NK-92 (cell line): ENCODE results near the gene HOXD11.

Experiments used
- DNase-seq: peaks from one replicate; lab custom pipeline; 2025; ENCODE audit not compliant: unreplicated experiment; lab: John Stamatoyannopoulos, UW

HOXD11 gene

GRCh38 chr2:176093145-176093897 is 13.8 kb upstream of the HOXD11 start:
- DNase-seq: no peak

GRCh38 chr2:176093898-176094249 is 13.2 kb upstream of the HOXD11 start:
- DNase-seq: no peak

GRCh38 chr2:176094349-176094748 is 12.7 kb upstream of the HOXD11 start:
- DNase-seq: no peak

GRCh38 chr2:176095421-176095820 is 11.7 kb upstream of the HOXD11 start:
- no peak for DNase-seq

- DNase-seq: no peak
Observed at GRCh38 chr2:176096243-176096985, 10.7 kb upstream of the HOXD11 start.

- DNase-seq: no peak
Observed at GRCh38 chr2:176096986-176097819, 9.9 kb upstream of the HOXD11 start.

- DNase-seq: no peak
Observed at GRCh38 chr2:176097820-176098365, 9.2 kb upstream of the HOXD11 start.

- DNase-seq: no peak
Observed at GRCh38 chr2:176098366-176099158, 8.5 kb upstream of the HOXD11 start.

- no peak for DNase-seq
Observed at GRCh38 chr2:176099159-176099727, 7.8 kb upstream of the HOXD11 start.

GRCh38 chr2:176099728-176100546 is 7.1 kb upstream of the HOXD11 start, which contains the start of gene HOXD12:
TSS of gene HOXD12 (plus strand) at chr2:176099795. CDS start at chr2:176099802, 7 bp downstream.
- no peak for DNase-seq

- no peak for DNase-seq
Observed at GRCh38 chr2:176100547-176101140, 6.4 kb upstream of the HOXD11 start.

- no peak for DNase-seq
Observed at GRCh38 chr2:176101216-176101830, 5.8 kb upstream of the HOXD11 start.

- DNase-seq: no peak
Observed at GRCh38 chr2:176101842-176102241, 5.2 kb upstream of the HOXD11 start.

- no peak for DNase-seq
Observed at GRCh38 chr2:176102309-176102866, 4.7 kb upstream of the HOXD11 start.

GRCh38 chr2:176103194-176103593 is 3.9 kb upstream of the HOXD11 start:
- no peak for DNase-seq

- no peak for DNase-seq
Observed at GRCh38 chr2:176103742-176104315, 3.3 kb upstream of the HOXD11 start.

GRCh38 chr2:176104316-176105077 is 2.6 kb upstream of the HOXD11 start:
- DNase-seq: no peak
